ENCODE measurements around the gene C1QBP.

DNA sequence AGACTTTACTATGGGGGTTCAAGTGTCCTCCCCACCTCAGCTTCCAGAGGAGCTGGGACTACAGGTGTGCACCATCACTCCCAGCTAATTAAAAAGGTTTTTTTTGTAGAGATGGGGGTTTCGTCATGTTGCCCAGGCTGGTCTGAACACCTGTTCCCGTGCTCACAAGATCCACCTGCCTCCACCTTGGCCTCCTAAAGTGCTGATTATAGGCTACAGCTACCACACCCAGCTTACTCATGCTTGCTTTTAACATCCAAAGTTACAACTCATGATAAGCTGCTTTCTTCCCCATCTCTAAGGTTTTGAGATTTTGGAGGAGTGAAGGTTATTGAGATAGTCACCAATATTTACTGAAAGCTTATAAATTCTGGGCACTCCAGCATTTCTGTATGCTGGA, 22.1 kb downstream of the C1QBP start:
- TF ChIP-seq POLR2A (IDR thresholded peaks at IDR 0.05), result no peak
- TF ChIP-seq, protein P1, sequence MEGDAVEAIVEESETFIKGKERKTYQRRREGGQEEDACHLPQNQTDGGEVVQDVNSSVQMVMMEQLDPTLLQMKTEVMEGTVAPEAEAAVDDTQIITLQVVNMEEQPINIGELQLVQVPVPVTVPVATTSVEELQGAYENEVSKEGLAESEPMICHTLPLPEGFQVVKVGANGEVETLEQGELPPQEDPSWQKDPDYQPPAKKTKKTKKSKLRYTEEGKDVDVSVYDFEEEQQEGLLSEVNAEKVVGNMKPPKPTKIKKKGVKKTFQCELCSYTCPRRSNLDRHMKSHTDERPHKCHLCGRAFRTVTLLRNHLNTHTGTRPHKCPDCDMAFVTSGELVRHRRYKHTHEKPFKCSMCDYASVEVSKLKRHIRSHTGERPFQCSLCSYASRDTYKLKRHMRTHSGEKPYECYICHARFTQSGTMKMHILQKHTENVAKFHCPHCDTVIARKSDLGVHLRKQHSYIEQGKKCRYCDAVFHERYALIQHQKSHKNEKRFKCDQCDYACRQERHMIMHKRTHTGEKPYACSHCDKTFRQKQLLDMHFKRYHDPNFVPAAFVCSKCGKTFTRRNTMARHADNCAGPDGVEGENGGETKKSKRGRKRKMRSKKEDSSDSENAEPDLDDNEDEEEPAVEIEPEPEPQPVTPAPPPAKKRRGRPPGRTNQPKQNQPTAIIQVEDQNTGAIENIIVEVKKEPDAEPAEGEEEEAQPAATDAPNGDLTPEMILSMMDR (IDR thresholded peaks at IDR 0.05), result no peak
